ENCODE data around the gene GOLGA8A.
"Not testable (repeated sequence)": the region's sequence is repeated elsewhere in the genome, so short reads cannot be mapped to it uniquely, and the experiment has no call there.

The GOLGA8A gene

GRCh38 chr15:34408973-34409372, 28.6 kb downstream of the GOLGA8A start:
- not testable (repeated sequence) for DNase-seq

- DNase-seq = not testable (repeated sequence)
Measured at GRCh38 chr15:34403899-34404298, 33.7 kb downstream of the GOLGA8A start.

DNA sequence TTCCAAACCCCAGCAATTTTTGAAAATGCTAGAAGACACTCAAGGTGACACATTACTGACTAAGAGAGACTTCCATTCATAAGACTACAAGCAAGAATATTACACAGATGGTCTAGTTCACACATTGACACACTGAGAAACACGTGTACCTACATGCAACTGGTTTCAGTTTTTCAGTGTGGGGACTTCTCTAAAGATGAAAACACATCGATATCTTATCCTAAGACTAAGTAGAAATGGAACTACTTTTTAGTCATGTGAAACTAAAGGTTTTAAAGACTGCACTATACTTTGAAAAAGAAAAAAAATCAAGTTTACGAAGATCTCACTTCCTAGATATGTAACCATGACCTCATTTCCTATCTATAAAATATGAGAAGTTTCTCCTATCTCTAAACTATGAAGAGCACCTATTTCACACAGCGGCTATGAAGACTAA, 34.4 kb downstream of the GOLGA8A start:
- not testable (repeated sequence) for DNase-seq

DNA sequence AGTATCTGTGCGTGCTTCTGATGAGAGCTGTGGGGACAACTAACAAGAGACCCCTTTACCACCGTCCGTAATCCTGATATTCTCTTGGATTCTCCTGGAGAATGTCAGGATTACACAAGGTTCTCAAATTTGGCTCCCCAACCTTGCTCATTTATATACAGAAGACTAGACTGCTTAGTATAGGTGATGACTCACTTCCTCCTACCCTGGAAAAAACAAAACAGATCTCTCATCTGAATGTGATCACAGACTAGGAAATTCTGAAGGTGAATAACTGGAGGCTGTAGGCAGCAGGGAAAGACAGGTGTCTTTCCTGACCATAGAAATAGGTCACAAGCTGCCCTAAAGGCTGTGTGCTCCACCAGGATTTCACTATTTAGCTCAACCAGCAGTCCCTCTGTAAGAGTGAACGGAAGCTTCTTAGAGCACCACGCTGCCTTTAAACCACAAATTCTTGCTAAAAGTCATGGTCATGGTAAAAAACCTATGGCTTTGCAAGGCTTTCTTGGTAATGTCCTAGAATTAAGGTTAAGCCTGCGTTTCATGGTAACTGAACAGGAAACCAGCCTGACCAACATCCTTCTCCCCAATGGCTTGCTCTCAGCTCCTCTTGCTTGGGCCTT, 39.9 kb downstream of the GOLGA8A start:
- not testable (repeated sequence) for DNase-seq

DNA sequence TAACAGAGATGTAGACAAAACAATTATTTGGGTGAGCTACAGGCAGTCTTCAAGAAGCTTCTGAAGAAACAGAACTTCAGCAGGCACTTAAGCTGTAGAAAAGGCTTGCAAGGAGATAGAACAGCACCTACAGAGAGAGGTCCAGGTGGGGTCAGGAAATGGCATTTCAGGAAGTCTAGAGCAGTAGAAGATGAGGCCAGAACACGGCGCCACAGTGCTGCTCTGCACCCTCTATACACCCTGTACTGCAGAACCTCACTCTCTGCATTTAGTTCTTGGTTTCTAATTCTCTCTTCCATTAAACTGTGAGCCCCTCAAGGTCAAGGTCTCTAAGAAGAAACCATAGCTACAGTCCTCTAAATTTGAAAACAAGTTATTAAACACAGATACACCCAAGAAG, 44.6 kb downstream of the GOLGA8A start:
- DNase-seq = not testable (repeated sequence)

DNA sequence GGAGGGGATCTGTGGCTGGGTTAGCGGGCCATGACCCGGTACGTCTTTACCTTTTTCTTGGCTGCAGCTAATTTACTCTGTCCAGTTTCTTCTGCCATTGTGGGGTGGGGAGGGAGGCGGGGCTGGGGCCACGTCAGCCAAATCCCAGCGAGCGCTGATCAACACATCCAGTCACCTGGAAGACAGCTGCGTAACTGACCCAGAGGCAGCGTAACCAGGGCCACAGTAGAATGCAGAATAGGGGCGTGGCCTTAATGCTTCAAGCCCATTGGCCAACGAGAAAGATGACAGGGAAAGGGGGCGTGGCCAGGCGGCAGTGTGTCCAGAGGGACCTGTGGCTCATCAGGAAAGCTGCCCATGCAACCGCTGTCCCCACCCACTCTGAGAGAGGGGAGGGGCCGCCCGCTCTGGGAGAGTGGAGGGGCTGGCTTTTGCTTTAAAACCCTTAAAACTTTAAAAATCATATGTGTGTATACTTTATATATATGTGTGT, 48.0 kb downstream of the GOLGA8A start:
- not testable (repeated sequence) for DNase-seq
